HG03469 (cell line): ENCODE data around the gene DPF3.

Source experiments
- ATAC-seq: cut with Tn5 transposase; IDR thresholded peaks from one replicate; pipeline ENCODE4 v1.9.1; 2021; ENCODE audit warnings: mild to moderate bottlenecking, moderate library complexity, moderate number of reproducible peaks; ENCODE audit not compliant: unreplicated experiment

DPF3 gene

GRCh38 chr14:72607386-72608130 lies 286.3 kb downstream of the DPF3 start:
- no peak for ATAC-seq

DNA sequence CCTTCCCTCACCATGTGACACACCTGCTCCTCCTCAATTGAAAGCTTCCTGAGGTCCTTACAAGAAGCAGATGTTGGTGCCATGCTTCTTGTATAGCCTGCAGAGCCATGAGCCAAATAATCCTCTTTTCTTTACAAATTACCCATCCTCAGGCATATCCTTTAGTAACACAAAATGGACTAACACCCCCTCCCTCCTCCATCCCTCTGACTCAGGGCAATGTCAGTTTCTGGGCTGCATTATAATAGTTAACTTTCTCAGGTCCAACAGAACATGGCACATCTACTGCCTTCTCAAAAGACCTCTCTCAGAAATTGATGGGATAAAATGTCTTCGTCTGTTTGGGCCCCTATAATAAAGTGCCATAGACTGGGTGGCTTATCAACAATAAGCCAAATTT lies 287.0 kb downstream of the DPF3 start:
- ATAC-seq: no peak

DNA sequence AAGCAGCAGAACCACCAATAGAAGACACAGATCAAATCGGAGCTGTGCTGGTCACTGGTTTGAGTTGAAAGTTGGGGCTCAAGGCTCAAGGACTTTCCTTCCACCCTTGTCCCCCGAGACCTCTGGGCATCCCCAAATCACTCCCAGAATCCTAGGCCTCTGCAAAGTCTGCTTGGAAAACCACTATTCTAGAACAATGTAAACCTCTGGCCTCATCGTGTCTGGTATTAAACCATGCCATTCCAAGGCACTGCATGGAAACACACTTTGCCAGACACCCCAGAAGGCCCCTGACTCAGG lies 288.0 kb downstream of the DPF3 start:
- no peak for ATAC-seq

DNA sequence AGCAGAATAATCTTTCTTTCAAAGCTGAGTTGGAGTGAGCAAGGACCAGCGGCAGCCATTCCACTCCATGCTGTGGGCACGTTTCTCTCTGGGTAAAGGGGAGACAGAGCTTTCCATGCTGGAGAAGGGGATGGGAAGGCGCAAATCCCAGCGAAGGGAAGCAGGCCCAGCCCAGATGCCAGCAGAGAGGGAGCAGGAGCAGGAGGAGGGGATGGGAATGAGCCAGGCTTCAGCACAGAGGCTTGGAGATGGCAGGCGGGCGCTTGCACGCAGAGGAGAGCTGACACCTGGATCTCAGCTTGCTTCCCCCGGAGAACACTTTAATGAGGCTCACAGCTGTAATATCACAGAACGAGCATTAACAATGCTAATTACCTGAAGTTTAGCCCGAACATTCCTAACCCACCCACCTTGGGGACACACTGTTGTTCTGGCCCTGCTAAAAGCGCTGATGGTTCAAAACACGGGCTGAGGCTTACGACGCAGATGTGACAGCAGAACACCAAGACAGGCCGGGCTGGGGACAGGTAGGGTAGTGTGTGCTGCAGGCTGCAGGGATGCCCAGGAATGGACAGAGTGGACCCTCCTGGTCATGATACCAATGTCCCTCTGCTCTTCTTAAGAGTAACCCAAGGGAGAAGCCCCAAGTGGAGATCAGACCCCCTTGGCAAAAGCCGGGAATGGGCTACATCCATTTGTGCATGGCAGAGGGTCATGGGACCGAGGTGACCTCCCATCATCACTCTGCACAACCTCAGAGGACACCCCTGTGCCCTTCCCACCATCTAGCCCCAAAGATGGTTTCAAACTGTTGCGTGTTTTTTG lies 288.6 kb downstream of the DPF3 start:
- no peak for ATAC-seq

- no peak for ATAC-seq
These were observed 289.8 kb downstream of the DPF3 start for GRCh38 chr14:72604133-72604532.

GRCh38 chr14:72603639-72604038 lies 290.3 kb downstream of the DPF3 start:
- ATAC-seq: no peak

DNA sequence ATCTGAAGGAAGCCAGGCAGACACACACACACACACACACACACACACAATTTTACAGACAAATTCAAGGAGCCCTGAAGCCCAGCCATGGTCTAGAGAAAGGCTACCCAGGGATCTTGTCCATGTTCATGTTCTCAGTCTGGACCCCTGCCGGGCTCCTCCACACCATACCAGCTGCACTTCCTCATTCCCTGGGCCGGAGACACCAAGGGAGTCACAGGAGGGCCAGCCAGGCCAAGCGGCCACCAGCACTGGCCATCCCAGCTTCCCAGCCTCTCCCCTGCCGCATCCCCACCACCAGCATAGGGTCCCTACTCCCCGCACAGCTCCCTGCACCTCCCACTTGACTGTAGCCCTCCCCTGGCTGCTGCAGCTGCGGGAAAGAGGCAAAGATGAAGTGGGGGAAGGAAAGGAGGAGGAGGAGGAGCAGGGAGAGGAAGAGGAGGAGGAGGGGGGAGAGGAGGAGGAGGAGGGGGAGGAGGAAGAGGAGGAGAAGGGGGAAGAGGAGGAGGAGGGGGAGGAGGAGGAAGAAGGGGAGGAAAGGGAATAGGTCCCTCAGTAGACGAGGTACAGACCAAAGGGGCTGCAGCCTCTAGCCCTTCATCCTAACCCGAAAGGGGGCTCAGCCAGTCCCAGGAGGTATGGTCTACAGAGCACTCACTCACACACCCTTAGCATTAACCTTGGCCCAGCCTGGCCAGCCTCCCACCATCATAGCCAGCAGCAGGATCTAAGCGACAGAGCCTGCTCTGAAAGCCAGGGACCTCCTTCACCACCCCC lies 293.2 kb downstream of the DPF3 start:
- ATAC-seq: no peak

DNA sequence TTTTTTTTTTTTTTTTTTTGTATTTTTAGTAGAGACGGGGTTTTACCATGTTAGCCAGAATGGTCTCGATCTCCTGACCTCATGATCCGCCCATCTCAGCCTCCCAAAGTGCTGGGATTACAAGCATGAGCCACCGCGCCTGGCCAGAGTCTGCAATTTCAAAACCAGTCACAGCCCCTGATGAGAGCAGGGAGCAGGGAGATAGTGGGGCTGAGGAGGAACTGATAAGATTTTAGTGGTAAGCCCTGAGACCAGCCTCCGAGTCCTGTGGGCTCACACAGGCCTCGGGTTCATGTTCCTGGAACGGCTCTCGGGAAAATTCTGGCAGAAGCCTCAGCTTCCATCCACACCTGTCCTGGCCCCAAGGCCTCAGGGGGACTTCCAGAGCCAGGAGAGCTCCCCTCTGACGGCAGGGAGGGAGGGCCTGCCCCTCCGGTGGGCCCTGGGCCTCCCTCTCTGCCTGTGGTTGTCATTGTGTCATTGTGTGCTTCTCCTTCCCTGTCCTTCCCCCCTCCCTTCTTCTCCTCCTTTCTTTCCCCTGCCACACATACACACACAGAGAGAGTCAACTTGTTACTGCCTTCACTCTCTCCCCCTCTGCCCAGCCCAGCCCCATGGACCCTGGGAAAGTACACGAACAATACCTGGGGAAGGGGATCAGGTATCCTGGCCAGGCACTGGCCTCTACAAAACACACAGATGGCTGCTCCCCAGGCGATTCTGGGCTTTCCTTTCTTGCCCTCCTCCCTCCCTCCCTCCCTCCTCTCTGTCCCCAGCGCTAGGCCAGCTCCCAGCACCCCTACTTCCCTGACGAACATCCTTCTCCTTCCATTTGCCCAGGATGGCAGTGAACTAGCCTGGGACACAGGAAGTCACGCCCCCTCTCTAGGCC lies 294.1 kb downstream of the DPF3 start:
- no peak for ATAC-seq

DNA sequence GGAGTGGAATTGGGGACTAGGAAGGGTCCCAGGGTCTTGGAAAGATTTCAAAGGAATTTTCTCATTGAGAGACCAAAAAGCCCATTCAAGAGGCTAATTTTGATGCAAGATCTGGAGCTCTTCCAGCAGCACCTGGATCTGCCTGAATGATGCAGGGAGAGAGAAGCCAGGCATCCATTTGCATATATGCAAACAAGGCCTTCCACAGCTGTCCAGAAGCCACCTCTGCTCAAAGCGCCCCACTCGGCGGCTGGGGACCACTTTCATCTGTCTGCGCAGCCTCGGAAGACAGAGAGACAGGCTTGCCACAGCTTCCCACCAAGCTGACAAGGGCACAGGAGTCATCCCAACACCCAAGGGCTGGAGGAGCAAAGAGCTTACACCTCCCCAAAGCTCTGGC lies 295.6 kb downstream of the DPF3 start:
- ATAC-seq: no peak

GRCh38 chr14:72597252-72598233 lies 296.4 kb downstream of the DPF3 start:
- ATAC-seq: no peak

GRCh38 chr14:72595152-72595862 lies 298.6 kb downstream of the DPF3 start:
- ATAC-seq: no peak

GRCh38 chr14:72594099-72594901 lies 299.6 kb downstream of the DPF3 start:
- no peak for ATAC-seq

GRCh38 chr14:72591391-72591790 lies 302.5 kb downstream of the DPF3 start:
- ATAC-seq: no peak

DNA sequence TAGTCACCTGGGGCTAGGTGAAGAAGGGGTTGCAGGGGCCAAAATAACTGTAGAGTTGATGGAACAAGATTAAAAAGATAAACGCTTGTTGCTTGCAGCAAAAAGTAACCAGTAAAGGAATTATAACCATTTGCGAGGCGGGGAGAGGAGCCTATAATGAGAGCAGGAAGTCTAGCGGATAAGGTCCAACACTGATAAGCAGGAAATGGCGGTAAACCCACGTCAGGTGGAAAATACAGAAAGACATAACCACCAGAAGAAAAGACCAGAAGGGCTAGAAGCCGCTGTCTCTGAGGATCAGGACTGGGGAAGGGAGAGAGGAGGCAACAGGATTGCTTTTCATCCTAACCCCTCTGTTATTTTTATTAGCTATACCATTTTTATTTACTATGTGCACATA lies 303.3 kb downstream of the DPF3 start:
- no peak for ATAC-seq

- no peak for ATAC-seq
These were observed 304.2 kb downstream of the DPF3 start for GRCh38 chr14:72589652-72590051.

DNA sequence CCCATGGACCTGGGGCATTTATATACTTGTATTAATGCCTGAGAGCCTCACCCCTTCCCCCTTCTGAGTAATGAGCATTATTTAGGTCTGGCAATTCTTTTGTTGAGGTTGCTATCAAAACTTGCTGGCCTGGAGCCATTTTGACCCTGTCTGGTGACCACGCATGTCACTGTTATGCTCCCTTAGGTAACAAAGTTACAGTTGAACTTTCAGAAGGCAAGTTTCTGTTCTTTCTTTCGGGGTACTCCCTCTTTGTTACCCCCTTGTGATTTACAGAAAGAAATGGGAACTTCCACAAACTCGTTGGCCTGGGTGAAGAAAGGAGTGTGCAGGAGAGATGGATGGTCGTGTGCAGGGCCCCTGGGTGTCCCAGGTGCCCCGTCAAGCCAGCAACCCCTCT lies 305.4 kb downstream of the DPF3 start:
- ATAC-seq: no peak

GRCh38 chr14:72583316-72584272 lies 310.3 kb downstream of the DPF3 start:
- no peak for ATAC-seq
